GM23338 (cell line): ENCODE results near the gene MYOM3. TPM values are rescaled to one million over a fixed set of nuclear protein-coding genes. Genes with fewer than 3 reads are reported as not detected.
"Not testable (repeated sequence)": the region's sequence is repeated elsewhere in the genome, so short reads cannot be mapped to it uniquely, and the experiment has no call there.

Experiments
- ATAC-seq: fragments of 200-7000 bp; cut with Tn5 transposase; 3 replicates; pipeline ENCODE4 v1.9.1; 2020
- DNase-seq: peaks from one replicate; pipeline ENCODE4 v3.0.0-alpha.2; 2015; ENCODE audit warnings: low spot score
- H2AFZ ChIP-seq: fragments of 200-600 bp; sonication (generic); 2 replicates; pipeline ENCODE4 v1.8.0; 2016; ENCODE audit warnings: antibody characterized with exemption, mild to moderate bottlenecking, moderate library complexity
- H3F3A ChIP-seq: fragments of 200-600 bp; sonication (generic); replicated peaks from 2 replicates; pipeline ENCODE4 v1.8.0; 2017; ENCODE audit warnings: antibody characterized with exemption, mixed run types, low read depth
- H3K27ac ChIP-seq: fragments of 200-600 bp; sonication (generic); 2 replicates; pipeline ENCODE4 v1.6.1; 2016; ENCODE audit warnings: low read depth
- H3K27me3 ChIP-seq: fragments of 200-600 bp; sonication (generic); 2 replicates; pipeline ENCODE4 v1.8.0; 2016; ENCODE audit warnings: mild to moderate bottlenecking, mixed run types, moderate library complexity; ENCODE audit not compliant: insufficient read depth
- H3K36me3 ChIP-seq: fragments of 200-600 bp; sonication (generic); 2 replicates; pipeline ENCODE4 v1.8.0; 2016; ENCODE audit warnings: mild to moderate bottlenecking; ENCODE audit not compliant: insufficient read depth
- H3K4me1 ChIP-seq: fragments of 200-600 bp; sonication (generic); 2 replicates; pipeline ENCODE4 v1.8.0; 2016; ENCODE audit warnings: mild to moderate bottlenecking, moderate library complexity; ENCODE audit not compliant: insufficient read depth
- H3K4me2 ChIP-seq: fragments of 200-600 bp; sonication (generic); 2 replicates; pipeline ENCODE4 v1.7.1; 2017; ENCODE audit warnings: mixed run types
- H3K4me3 ChIP-seq: fragments of 200-600 bp; sonication (generic); 2 replicates; pipeline ENCODE4 v1.6.1; 2016; ENCODE audit warnings: mixed run types
- H3K79me2 ChIP-seq: fragments of 200-600 bp; sonication (generic); replicated peaks from 2 replicates; pipeline ENCODE4 v1.8.0; 2017; ENCODE audit warnings: mild to moderate bottlenecking; ENCODE audit not compliant: insufficient read depth
- H3K9me2 ChIP-seq: fragments of 200-600 bp; sonication (generic); 2 replicates; pipeline ENCODE4 v1.8.0; 2017; ENCODE audit not compliant: insufficient read depth
- H4K20me1 ChIP-seq: fragments of 200-600 bp; sonication (generic); replicated peaks from 2 replicates; pipeline ENCODE4 v1.8.0; 2017; ENCODE audit warnings: mild to moderate bottlenecking; ENCODE audit not compliant: insufficient read depth
- H3K27ac Mint-ChIP-seq: 2 replicates; pipeline ENCODE4 v1.8.0; 2020; ENCODE audit warnings: inconsistent platforms, mild to moderate bottlenecking, moderate library complexity, mixed read lengths
- H3K27me3 Mint-ChIP-seq: 3 replicates; pipeline ENCODE4 v1.8.0; 2022; ENCODE audit warnings: low read depth, mild to moderate bottlenecking, moderate library complexity, mixed read lengths, inconsistent platforms; ENCODE audit not compliant: insufficient read depth, poor library complexity
- H3K36me3 Mint-ChIP-seq: 3 replicates; pipeline ENCODE4 v1.8.0; 2021; ENCODE audit warnings: low read depth, mild to moderate bottlenecking, inconsistent platforms, moderate library complexity, mixed read lengths
- H3K4me1 Mint-ChIP-seq: 3 replicates; pipeline ENCODE4 v1.8.0; 2020; ENCODE audit warnings: mild to moderate bottlenecking, inconsistent platforms, mixed read lengths
- H3K4me3 Mint-ChIP-seq: 3 replicates; pipeline ENCODE4 v1.8.0; 2021; ENCODE audit warnings: moderate library complexity, mild to moderate bottlenecking, inconsistent platforms, mixed read lengths
- H3K9me3 Mint-ChIP-seq: 3 replicates; pipeline ENCODE4 v1.8.0; 2020; ENCODE audit warnings: moderate library complexity, mild to moderate bottlenecking, inconsistent platforms, mixed read lengths
- POLR2AphosphoS5 ChIP-seq: IDR thresholded peaks from 2 replicates; pipeline ENCODE4 v1.6.1; 2016; ENCODE audit warnings: antibody characterized with exemption, low read depth
- STAT1 ChIP-seq: IDR thresholded peaks from one replicate; pipeline ENCODE4 v1.6.1; 2016; ENCODE audit warnings: antibody characterized with exemption; ENCODE audit not compliant: unreplicated experiment
- ZNF114 ChIP-seq: fragments of 250-450 bp; sonication (Bioruptor Pico); IDR thresholded peaks from 2 replicates; pipeline ENCODE4 v1.5.0; 2020; ENCODE audit warnings: mild to moderate bottlenecking, moderate library complexity
- polyA plus RNA-seq: library from polyadenylated mRNA; unstranded; fragments of >200 nt; fragmentation: Nextera tagmentation; extraction: Ambion mirVana; gene quantifications from 2 replicates; pipeline ENCODE4 v1.2.1, GENCODE V29; 2016
- total RNA-seq: library from RNA; depleted of rRNA; stranded (reverse); fragments of >200 nt; shearing (Covaris generic); gene quantifications from 2 replicates; pipeline ENCODE4 v1.2.3, GENCODE V29; 2014
- TF ChIP-seq, protein P1 (sequence below): IDR thresholded peaks from one replicate; pipeline ENCODE4 v1.6.1; 2018; ENCODE audit warnings: antibody characterized with exemption; ENCODE audit not compliant: unreplicated experiment
- TF ChIP-seq, protein P2 (sequence below), 2 experiments: fragments of 200-600 bp in 1 of 2; sonication (generic) in 1 of 2; conservative IDR thresholded peaks; 2 replicates each; pipeline versions ENCODE4 v1.5.1 to v1.6.1; 2016 to 2017; ENCODE audit warnings: antibody characterized with exemption in 2 of 2, low read depth in 2 of 2, mild to moderate bottlenecking in 2 of 2, moderate library complexity in 1 of 2
- TF ChIP-seq, protein P3 (sequence below): IDR thresholded peaks from 2 replicates; pipeline ENCODE4 v1.6.1; 2016; ENCODE audit warnings: antibody characterized with exemption

Gene MYOM3
- total and polyA plus RNA-seq, 2 experiments from 2014 or later: not detected

GRCh38 chr1:24049733-24050132 lies 62.2 kb downstream of the MYOM3 start:
- no peaks in the 10 kb centered on the region for H3F3A ChIP-seq
- H3K36me3 ChIP-seq: no peaks in the 10 kb centered on the region
- no peak overlapping the region for H3K4me3 ChIP-seq
- no peaks in the 10 kb centered on the region for H3K4me1 ChIP-seq
- no peak overlapping the region for H3K4me3 Mint-ChIP-seq
- H2AFZ ChIP-seq: no peak overlapping the region
- H3K27me3 ChIP-seq: no peaks in the 10 kb centered on the region
- DNase-seq (no peak), ATAC-seq (no peak)
- no peaks in the 10 kb centered on the region for H3K9me3 Mint-ChIP-seq
- no peak overlapping the region for H3K27ac ChIP-seq
- TF ChIP-seq, protein P1, sequence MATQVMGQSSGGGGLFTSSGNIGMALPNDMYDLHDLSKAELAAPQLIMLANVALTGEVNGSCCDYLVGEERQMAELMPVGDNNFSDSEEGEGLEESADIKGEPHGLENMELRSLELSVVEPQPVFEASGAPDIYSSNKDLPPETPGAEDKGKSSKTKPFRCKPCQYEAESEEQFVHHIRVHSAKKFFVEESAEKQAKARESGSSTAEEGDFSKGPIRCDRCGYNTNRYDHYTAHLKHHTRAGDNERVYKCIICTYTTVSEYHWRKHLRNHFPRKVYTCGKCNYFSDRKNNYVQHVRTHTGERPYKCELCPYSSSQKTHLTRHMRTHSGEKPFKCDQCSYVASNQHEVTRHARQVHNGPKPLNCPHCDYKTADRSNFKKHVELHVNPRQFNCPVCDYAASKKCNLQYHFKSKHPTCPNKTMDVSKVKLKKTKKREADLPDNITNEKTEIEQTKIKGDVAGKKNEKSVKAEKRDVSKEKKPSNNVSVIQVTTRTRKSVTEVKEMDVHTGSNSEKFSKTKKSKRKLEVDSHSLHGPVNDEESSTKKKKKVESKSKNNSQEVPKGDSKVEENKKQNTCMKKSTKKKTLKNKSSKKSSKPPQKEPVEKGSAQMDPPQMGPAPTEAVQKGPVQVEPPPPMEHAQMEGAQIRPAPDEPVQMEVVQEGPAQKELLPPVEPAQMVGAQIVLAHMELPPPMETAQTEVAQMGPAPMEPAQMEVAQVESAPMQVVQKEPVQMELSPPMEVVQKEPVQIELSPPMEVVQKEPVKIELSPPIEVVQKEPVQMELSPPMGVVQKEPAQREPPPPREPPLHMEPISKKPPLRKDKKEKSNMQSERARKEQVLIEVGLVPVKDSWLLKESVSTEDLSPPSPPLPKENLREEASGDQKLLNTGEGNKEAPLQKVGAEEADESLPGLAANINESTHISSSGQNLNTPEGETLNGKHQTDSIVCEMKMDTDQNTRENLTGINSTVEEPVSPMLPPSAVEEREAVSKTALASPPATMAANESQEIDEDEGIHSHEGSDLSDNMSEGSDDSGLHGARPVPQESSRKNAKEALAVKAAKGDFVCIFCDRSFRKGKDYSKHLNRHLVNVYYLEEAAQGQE: no peak
- no peak for TF ChIP-seq STAT1
- TF ChIP-seq POLR2AphosphoS5: no peak
- TF ChIP-seq, protein P2, sequence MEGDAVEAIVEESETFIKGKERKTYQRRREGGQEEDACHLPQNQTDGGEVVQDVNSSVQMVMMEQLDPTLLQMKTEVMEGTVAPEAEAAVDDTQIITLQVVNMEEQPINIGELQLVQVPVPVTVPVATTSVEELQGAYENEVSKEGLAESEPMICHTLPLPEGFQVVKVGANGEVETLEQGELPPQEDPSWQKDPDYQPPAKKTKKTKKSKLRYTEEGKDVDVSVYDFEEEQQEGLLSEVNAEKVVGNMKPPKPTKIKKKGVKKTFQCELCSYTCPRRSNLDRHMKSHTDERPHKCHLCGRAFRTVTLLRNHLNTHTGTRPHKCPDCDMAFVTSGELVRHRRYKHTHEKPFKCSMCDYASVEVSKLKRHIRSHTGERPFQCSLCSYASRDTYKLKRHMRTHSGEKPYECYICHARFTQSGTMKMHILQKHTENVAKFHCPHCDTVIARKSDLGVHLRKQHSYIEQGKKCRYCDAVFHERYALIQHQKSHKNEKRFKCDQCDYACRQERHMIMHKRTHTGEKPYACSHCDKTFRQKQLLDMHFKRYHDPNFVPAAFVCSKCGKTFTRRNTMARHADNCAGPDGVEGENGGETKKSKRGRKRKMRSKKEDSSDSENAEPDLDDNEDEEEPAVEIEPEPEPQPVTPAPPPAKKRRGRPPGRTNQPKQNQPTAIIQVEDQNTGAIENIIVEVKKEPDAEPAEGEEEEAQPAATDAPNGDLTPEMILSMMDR (conservative IDR thresholded peaks at IDR 0.05; ENCODE audit: low read depth in 2 of 2): no peak
- TF ChIP-seq, protein P3, sequence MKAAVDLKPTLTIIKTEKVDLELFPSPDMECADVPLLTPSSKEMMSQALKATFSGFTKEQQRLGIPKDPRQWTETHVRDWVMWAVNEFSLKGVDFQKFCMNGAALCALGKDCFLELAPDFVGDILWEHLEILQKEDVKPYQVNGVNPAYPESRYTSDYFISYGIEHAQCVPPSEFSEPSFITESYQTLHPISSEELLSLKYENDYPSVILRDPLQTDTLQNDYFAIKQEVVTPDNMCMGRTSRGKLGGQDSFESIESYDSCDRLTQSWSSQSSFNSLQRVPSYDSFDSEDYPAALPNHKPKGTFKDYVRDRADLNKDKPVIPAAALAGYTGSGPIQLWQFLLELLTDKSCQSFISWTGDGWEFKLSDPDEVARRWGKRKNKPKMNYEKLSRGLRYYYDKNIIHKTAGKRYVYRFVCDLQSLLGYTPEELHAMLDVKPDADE: no peak
- TF ChIP-seq ZNF114 (CRISPR knock-in tag): no peak
- H3K9me2 ChIP-seq: no peaks in the 10 kb centered on the region
- no peaks in the 10 kb centered on the region for H3K36me3 Mint-ChIP-seq
- no peaks in the 10 kb centered on the region for H3K4me1 Mint-ChIP-seq
- no peaks in the 10 kb centered on the region for H3K79me2 ChIP-seq
- no peaks in the 10 kb centered on the region for H4K20me1 ChIP-seq
- no peak overlapping the region for H3K4me2 ChIP-seq
- H3K27ac Mint-ChIP-seq: no peak overlapping the region
- peaks cover 2% of the 10 kb centered on the region for H3K27me3 Mint-ChIP-seq

GRCh38 chr1:24048894-24049293 lies 63.0 kb downstream of the MYOM3 start:
- not testable (repeated sequence) for H3K4me3 Mint-ChIP-seq, H3K4me1 ChIP-seq, H3F3A ChIP-seq, H3K36me3 ChIP-seq, H3K27ac Mint-ChIP-seq, H2AFZ ChIP-seq, DNase-seq, H3K4me1 Mint-ChIP-seq, H3K4me2 ChIP-seq, H3K27me3 Mint-ChIP-seq, H3K9me3 Mint-ChIP-seq, H3K27ac ChIP-seq, H3K4me3 ChIP-seq, H3K9me2 ChIP-seq, H3K36me3 Mint-ChIP-seq, H3K79me2 ChIP-seq, H3K27me3 ChIP-seq, ATAC-seq, H4K20me1 ChIP-seq
